Renal cortical epithelial cell (primary cell): Measurements from ENCODE around the gene WFDC10B. TPM values are rescaled to one million over a fixed set of nuclear protein-coding genes. Genes with fewer than 3 reads are reported as not detected.
"Not testable (repeated sequence)": the region's sequence is repeated elsewhere in the genome, so short reads cannot be mapped to it uniquely, and the experiment has no call there.

Source experiments
- DNase-seq: peaks from one replicate; pipeline ENCODE4 v3.0.0-alpha.2; 2011; ENCODE audit warnings: low read depth
- total RNA-seq: library from RNA; depleted of rRNA; stranded (reverse); fragments of >200 nt; gene quantifications from 2 replicates; pipeline ENCODE4 v1.2.3, GENCODE V29; 2014

WFDC10B gene
- total RNA-seq, 1 donor from 2014 or later: not detected

GRCh38 chr20:45647441-45648050 is 57.3 kb downstream of the WFDC10B start:
- no peak for DNase-seq

GRCh38 chr20:45646875-45647274 is 57.9 kb downstream of the WFDC10B start:
- DNase-seq: no peak

- DNase-seq: not testable (repeated sequence)
These were observed 59.0 kb downstream of the WFDC10B start for GRCh38 chr20:45645869-45646268.

GRCh38 chr20:45641076-45641475 is 63.7 kb downstream of the WFDC10B start:
- DNase-seq: not testable (repeated sequence)

- no peak for DNase-seq
These were observed 65.1 kb downstream of the WFDC10B start for GRCh38 chr20:45639687-45640086.

GRCh38 chr20:45636513-45636912 is 68.3 kb downstream of the WFDC10B start:
- DNase-seq: no peak

Other genes with a start within 250 kb of the WFDC10B start
- 1.6 and 25.0 TPM in 2 replicates for gene WFDC2, start 235.3 kb downstream of the WFDC10B start, total RNA-seq
- not detected in 2 replicates for gene SPINT3, start 189.4 kb downstream of the WFDC10B start, total RNA-seq
- not detected in 2 replicates for gene WFDC6, start 165.5 kb downstream of the WFDC10B start, total RNA-seq
- not detected in 2 replicates for gene EPPIN, start 157.6 kb downstream of the WFDC10B start, total RNA-seq
- gene WFDC8, start 125.7 kb downstream of the WFDC10B start, total RNA-seq: not detected in 2 replicates
- gene WFDC10A, start 75.3 kb downstream of the WFDC10B start, total RNA-seq: not detected in 2 replicates
- gene WFDC9, start 73.7 kb downstream of the WFDC10B start, total RNA-seq: not detected in 2 replicates
- gene WFDC11, start 34.8 kb downstream of the WFDC10B start, total RNA-seq: not detected in 2 replicates
- gene WFDC13, start 3.0 kb downstream of the WFDC10B start, total RNA-seq: not detected in 2 replicates
- gene SPINT4, start 17.3 kb upstream of the WFDC10B start, total RNA-seq: not detected in 2 replicates
- gene WFDC3, start 86.9 kb upstream of the WFDC10B start, total RNA-seq: 0.50 and 3.5 TPM in 2 replicates
- 13.3 and 14.2 TPM in 2 replicates for gene DNTTIP1, start 86.9 kb upstream of the WFDC10B start, total RNA-seq
- 0.75 and 16.7 TPM in 2 replicates for gene UBE2C, start 107.6 kb upstream of the WFDC10B start, total RNA-seq
- not detected in 2 replicates for gene TNNC2, start 122.3 kb upstream of the WFDC10B start, total RNA-seq
- 26.9 and 32.1 TPM in 2 replicates for gene SNX21, start 128.8 kb upstream of the WFDC10B start, total RNA-seq
- 32.1 and 35.7 TPM in 2 replicates for gene ACOT8, start 152.4 kb upstream of the WFDC10B start, total RNA-seq
- 4.3 and 5.9 TPM in 2 replicates for gene ZSWIM3, start 152.6 kb upstream of the WFDC10B start, total RNA-seq
- gene ZSWIM1, start 176.2 kb upstream of the WFDC10B start, total RNA-seq: 3.6 and 6.9 TPM in 2 replicates
- gene SPATA25, start 182.6 kb upstream of the WFDC10B start, total RNA-seq: 0.85 and 1.0 TPM in 2 replicates
- gene NEURL2, start 186.2 kb upstream of the WFDC10B start, total RNA-seq: 3.0 and 3.3 TPM in 2 replicates
- gene CTSA, start 186.3 kb upstream of the WFDC10B start, total RNA-seq: 20.7 and 64.2 TPM in 2 replicates
- gene PLTP, start 207.1 kb upstream of the WFDC10B start, total RNA-seq: 10.4 and 32.1 TPM in 2 replicates
- 7.1 and 19.4 TPM in 2 replicates for gene PCIF1, start 229.7 kb upstream of the WFDC10B start, total RNA-seq